NOMO-1 treated with DMSO at 0.1 percent for 48 hours (cell line): ENCODE results near the gene PSMD1.
"Not testable (repeated sequence)": the region's sequence is repeated elsewhere in the genome, so short reads cannot be mapped to it uniquely, and the experiment has no call there.

Source experiments
- DNase-seq: peaks from one replicate; lab custom pipeline; 2025; ENCODE audit not compliant: unreplicated experiment; lab: John Stamatoyannopoulos, UW

The PSMD1 gene

DNA sequence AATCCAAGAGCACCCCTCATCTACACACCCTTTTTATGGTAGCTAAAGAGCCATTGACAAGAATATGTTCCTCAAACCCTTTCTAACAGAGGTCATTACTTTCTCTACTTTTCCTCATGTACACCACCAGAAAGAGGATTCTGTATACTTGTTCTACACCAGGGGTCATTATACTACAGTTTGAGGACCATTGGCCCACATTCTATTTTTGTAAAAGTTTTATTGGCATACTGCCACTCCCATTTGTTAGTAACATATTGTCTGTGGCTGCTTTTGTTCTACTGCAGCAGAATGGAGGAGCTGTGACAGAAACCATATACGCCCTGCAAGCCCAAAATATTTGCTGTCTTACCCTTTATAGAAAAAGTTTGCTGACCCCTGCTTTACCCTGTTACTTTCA lies 53.9 kb downstream of the PSMD1 start:
- peak; percentile 45 for DNase-seq

DNA sequence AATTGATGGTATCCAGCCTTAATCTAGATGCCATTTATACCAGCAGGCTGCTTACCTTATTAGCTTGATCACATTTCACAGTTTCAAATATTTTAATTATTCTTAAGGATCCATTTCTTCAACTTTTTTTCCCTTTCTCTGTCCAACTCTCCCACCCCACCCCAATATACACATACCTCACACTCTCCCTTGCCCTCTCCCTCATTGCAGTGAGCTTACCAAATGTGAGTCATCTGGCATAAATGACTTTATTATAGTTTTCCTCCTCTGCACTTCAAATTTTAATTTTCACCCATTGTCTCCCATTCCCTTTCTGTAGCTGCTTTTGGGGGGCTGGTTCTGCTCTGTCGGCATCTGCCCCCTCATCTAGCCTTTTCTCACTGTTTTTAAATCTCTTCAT lies 55.3 kb downstream of the PSMD1 start:
- no peak for DNase-seq

DNA sequence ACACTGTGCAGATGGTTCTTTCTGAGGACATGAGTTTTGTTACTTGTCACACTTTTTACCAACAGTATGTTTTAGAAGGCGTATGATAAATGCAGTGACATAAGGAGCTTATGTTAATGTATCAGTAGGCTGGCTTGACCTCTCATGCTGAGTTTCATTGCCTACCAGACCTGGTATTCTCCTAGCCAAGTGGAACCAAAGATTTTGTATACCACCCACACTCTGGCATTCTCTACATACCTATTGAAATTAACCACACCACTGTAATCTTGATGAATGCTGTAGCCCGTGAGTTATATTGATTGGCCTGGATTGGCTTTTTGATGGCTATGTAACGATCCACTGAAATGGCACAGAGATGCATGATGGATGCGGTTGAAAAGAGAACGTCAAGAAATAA lies 56.8 kb downstream of the PSMD1 start:
- DNase-seq, result no peak

DNA sequence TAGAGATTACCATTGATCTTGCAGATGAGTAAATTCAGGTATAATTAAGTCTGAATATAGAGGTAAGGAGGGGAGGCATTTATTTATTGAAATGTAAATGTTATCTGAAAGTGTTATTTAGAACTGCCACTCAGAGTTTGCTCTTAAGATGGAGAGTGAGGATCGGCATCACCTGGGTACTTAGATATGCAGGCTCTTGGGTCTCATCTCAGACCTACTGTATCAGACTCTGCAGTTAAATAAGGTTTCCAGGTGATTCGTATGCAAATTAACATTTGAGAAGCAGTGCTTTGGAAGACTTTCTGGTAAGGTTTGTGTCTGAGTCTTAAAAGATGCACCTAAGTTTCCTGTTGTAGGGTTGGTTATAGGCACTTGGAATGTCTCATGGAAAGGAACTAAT lies 59.0 kb downstream of the PSMD1 start:
- DNase-seq, result no peak

DNA sequence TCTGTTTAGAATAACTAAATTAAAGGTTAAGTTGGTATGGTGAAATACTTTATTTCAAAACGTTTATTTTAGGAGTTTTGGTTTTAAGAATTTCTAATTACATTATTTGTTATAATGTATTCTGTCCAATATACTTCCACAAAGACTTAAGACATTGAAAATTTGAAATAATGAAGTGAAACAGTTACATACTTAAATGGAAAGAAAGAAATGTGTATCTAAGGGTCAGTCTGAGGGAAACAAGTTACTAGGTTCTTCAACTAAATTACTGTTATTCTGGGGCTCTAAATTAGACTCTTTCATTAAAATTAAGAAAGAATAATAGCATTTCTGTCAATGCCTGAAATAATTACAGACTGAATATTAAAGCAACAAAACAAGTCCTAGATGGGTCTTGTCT lies 60.5 kb downstream of the PSMD1 start:
- DNase-seq, result no peak

DNA sequence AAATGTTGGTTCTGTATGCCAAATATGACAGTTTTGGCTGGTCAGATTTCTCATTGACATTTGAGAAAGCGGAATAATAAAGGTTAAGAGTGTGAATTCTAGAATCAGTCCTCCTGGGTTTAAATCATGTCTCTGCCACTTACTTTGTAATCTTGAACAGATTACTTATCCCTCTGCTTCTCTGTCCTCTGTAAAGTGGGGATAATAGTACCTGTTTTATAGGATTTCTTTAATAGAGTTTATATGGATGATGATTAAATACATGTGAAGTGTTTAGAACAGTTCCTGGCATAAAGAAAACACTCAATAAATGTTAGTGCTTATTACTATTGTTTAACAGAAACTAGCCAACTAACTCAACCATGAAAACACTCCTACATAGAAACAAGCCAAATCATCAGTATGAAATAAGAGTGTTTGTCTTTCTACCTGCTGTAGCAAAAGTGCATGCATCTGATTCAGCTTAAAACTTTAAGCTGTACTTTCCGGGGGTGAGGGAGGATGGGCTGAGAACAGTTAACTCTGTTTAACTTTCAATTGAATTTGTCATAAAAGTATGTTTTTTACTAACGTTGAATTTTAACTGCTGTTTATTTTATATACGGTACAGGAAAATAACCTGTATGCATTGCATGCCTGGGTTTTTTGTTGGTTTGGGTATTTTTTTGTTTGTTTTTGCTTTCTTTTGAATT lies 61.4 kb downstream of the PSMD1 start:
- no peak for DNase-seq

DNA sequence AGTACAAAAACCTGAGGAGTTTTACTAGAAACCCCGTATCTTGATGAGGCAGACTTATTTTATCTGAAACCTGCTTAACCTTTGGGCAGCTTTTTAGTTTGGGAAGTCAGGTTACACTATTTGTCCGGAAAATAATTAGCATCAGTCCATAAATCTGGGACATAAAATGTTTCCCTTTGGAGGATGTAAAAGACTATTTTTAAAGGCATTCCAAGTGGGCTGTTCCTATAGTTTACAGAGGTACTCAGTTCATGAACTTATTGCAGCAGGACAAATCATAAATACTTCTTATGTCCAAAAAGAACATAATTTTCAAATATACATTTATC lies 61.9 kb downstream of the PSMD1 start:
- DNase-seq, result no peak

DNA sequence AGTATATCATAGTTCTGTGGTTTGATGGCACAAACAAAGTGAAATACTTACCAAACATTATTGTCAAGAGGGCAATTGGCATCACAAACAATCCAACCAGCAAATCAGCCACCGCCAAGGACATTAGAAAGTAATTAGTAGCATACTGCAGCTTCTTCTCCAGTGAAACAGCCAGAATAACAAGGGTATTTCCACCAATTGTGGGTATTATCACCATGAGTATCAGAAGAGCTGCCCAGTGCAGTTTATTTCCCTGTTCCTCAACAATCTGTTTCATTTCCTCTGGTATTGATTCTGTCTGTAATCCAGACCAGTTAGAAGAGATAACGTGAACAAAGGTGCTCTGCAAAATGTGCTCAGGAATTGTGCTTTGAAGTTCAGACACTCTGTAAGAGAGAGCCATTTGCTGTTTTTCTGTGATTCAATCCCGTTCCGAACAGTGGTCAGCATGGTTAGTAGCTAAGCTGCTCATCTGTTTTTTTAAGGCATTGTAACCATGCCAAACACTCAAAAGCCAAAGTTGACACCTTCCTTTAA lies 66.8 kb downstream of the PSMD1 start:
- DNase-seq, result no peak

DNA sequence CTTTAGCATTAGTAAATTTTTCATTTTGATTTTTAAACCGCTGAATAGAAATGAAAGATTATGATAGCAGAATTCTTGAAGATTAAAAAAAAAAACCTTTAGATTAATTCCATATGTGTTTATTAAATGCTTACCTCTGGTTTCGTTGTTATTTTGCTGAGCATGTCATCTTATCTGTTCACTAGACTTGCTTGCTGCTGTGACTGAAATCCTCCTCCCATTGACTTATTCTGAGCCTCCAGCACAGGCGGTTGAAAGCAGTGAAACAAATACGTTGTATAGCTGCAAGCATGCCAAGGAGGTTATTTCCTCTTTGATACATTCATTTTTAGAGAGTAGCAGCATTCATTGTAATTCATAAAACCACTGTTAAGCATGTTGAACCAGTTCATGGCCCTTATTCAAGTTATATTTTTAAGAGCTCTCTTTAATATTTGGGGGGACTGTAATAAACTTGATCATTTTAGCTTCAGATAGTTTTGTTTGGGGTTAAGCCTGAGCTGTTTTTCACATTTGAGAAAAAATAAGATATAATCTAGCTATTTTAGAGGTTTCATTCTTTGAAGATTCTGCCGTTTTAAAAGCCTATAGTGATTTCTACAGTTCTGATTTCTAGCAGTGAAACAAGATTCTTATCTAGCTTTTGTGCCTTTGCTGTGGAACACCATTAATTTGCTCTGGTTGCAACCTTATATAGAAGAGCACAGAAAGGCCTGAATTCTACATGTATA lies 68.3 kb downstream of the PSMD1 start, which contains the start of gene HTR2B:
Gene HTR2B (minus strand): TSS at position 205 of the 731 bp plus-strand sequence. CDS start 1,278 bp downstream, outside the sequence.
- no peak for DNase-seq

DNA sequence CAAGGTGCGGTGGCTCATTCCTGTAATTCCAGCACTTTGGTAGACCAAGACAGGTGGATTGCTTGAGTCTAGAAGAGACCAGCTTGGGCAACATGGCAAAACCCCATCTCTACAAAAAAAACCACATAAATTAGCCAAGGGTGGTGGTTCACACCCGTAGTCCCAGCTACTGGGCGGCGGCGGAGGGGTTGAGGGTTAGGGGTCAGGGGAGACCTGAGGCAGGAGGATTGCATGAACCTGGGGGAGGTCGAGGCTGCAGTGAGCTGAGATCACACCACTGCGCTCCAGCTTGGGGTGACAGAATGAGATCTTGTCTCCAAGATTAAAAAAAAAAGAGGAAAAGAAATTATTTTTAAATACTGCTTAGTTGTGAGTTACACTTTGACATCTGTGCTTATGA lies 69.5 kb downstream of the PSMD1 start:
- no peak for DNase-seq

DNA sequence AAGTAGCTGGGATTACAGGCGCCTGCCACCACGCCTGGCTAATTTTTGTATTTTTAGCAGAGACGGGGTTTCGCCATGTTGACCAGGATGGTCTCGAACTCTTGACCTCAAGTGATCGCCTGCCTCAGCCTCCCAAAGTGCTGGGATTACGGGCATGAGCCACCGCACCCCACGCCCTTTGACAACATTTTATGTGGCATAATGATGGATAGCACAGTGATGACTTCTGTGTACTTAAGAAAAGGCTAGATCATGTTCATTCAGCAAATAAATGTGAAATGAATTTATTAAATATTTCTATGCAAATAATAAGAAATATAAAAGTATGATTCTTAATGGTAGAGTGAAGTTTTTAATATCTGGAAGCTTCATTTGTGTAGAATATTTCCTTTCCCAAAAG lies 70.8 kb downstream of the PSMD1 start:
- no peak for DNase-seq

DNA sequence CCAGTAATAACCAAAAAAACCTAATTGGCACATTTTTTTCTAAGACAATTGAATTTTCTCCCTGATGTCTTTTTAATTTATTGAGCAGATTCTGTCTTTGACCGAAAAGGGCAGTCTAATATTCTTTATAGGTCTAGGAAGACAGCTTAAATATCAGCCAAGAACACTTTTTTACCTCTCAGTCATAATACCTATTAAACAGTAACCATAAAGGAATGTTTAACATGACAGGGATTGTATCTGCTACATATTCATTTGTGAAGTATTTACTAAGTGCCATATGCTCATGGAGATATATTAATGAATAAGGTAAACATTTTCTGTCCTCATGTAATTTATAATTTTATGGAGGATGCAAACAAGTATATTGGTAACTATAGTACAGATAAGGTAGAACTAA lies 71.3 kb downstream of the PSMD1 start:
- DNase-seq, result no peak

DNA sequence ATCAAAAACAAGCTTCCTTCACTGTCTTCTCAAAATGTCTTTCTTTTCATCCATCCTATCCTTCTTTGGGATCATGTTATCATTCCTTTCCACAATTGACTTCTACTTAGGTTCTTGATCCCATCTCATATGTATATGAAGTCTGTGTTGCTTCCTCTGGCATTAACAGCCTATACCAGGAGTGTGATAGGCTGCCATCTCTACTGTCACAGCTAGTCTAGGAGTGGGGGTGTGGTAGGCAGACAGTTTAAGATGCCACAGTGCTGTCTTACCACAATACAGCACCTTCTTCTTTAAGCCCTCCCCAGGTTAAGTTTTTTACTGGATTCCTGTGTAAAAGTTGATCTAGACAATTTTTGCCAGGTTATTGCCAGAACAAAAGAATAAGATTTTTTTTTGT lies 71.9 kb downstream of the PSMD1 start:
- DNase-seq, result no peak

DNA sequence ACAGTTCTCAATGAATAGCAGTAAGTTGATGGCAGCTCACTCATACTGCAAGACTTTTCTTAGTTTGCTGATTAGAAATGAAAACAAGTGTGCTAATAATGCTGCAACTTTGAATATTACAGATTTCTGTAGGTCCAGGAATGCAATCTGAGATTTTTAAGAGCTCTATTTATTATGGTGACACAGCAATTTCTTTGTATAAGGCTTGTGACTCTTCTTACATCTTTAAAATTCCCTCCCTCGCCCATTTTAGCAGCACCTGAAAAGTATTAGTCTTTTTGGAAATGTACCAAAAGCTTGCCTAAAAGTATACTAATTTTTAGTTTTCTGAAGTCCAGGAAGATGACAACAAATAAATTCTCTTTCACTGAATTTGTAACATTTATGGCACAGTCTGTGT lies 72.5 kb downstream of the PSMD1 start:
- DNase-seq, result no peak

DNA sequence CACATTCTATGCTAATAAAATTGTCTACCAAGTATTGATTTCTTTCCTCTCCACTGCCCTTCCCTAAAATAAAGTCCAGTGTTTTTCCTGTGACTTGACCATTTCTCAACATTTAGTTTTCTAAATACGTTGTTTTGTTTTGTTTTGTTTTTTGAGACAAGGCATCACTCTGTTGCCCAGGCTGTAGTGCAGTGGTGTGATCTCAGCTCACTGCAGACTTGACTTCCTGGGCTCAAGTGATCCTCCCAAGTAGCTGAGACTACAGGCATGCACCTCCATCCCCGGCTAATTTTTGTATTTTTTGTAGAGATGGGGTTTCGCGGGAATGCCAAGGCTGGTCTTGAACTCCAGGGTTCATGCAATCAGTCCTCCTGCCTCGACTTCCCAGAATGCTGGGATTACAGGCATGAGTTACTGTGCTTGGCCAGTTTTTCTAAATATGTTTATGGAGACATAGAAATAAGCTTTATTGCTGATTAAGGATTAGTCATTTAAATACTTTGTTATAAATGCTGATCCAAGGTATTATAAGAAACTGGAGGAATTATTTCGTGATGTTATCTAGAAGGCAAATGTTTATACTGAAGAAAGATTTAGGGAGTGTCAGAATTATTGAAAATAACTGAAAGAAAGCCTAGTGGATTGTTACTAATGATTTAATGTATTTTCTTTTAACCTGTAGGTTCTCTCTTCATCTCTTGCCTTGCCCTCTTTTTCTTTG lies 73.8 kb downstream of the PSMD1 start:
- no peak for DNase-seq

DNA sequence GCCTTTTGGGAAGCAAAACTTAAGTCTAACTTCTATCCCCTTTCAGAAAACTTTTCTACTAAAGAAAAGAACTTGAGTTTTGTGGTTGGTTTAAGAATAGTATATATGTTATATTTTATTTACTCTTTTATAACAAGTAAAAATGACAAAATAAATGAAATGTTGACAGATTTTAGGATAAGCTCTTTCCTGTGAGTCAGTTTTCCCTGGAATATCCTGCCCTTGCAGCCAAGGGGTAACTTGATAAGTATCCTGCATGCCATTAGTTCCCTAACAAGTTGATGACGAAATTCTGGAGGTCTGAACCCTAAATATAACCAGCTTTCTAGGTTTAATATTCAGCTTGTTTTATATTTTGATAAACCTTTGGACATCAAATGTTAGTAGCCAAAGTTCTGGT lies 75.5 kb downstream of the PSMD1 start:
- no peak for DNase-seq

DNA sequence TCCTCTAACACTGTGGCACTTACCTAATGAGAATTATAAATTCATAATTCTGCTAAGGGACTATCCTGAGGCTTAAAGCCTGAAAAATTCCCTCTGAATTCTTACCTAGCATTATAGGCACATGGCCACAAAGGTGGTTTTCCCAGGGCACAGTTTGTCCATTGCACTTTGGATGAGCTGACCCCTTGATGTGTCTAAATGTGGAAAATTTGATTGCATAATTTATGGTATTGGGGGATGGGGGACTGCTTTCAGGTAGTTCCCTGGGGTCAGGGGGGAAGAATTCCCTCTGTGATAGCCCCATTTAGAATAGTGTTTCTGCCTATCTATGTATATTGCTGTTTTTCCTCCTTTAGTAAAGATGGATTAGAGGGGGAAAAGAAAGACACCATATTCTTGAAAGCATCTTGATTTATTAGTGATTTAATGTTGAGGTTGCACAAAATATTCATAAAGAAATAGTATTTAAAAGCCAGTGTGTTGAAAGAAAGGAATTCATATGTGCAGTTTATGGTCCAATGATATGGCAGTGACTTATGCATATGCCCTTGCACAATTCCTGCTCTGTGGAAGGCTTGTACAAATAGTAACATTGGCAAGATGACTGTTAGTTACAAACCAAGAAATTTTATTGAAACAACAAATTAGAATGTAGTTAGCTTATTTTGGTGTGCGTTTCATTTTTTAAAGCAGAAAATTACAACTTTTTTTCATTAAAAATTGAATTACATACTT lies 76.9 kb downstream of the PSMD1 start:
- DNase-seq, result no peak

DNA sequence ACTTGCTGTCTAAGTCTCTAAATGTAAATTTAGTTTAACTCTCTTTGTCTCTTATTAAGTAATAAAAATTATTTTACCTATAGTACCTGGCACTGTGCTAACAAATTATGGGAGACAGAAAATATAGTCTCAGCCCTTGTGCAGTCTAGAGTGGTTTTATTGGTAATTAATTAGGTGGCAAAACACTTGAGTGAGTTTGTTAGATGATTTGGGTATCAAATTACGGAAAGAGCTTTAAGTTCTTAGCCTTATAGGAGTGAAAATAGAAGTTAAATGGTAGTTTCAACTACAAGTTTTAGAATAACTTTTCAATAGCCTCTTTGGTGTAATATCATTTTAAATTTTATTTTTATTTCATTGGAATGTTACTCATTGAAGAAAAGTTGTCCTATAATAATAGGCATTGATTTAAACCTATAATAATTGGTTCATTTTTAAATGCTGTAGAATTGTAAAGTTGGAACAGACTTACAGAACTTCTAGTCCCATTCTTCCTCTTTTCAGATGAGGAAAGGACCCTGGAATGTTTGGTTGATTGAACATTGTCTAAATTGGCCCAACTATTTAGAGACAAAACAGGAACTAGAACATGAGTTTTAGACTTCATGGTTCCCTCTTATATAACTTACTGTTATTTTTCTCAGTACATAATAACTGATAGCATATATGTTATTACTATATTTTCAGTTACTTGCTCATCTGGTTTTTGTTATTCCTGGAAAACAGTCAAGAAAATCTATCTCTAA lies 78.4 kb downstream of the PSMD1 start:
- peak; percentile 53 for DNase-seq

DNA sequence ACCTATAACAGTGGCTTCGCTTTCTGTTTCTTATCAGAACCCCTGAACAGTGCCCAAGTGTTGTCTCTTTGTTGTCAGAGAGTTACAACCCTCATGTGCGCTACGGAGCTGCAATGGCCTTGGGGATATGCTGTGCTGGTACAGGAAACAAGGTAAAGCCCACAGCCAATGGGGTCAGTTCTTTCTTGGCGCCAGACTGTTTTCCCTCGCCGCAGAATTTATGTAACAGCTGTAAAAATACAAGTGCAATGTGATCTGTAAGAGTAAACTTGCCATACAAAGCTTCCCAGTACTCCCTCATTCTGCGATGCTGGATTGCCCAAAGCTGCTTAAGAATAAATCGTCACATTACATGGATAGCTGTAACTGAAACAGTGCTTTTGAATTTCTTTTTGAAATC lies 82.0 kb downstream of the PSMD1 start:
- no peak for DNase-seq

DNA sequence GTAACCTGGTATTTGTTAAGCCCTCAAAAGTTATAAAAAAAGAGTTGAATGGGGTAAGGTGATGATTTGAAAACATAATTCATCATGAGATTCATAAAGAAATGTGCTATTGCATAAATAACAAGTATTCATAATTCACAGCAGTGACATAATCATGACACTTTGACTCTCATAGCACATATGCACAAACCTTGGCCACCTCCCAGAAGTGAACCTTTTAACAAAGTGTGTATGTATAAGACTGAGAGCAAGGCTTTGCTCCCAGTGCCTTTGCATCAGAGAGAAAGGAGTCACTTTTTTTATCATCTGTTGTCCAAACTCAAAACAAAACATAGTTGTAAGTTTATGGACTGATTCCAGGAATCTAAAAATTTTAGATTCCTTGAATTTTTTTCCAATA lies 83.1 kb downstream of the PSMD1 start:
- DNase-seq, result no peak

DNA sequence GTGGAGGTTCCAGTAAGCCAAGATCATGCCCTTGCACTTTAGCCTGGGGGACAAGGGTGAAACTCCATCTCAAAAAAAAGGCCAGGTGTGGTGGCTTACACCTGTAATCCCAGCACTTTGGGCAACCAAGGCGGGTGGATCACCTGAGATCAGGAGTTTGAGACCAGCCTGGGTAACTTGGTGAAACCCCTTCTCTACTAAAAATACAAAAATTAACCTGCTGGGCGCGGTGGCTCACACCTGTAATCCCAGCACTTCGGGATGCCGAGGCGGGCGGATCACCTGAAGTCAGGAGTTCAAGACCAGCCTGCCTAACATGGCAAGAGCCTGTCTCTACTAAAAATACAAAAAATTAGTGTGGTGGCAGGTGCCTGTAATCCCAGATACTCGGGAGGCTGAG lies 84.1 kb downstream of the PSMD1 start:
- DNase-seq, result not testable (repeated sequence)
